Liver (tissue), 9 donors: Measurements from ENCODE around the gene OGA. TPM values are rescaled to one million over a fixed set of nuclear protein-coding genes. Genes with fewer than 3 reads are reported as not detected.

ENCODE experiments used
- DNase-seq: peaks from one replicate; pipeline ENCODE4 v3.0.0-alpha.2; 2017; ENCODE audit warnings: low spot score
- H3K27ac ChIP-seq, 2 donors: one replicate each; pipeline ENCODE4 v1.7.0; 2013; ENCODE audit warnings: inconsistent platforms in 2 of 2, low read length in 2 of 2, control low read depth in 1 of 2, low read depth in 1 of 2, mild to moderate bottlenecking in 1 of 2
- H3K27me3 ChIP-seq, 4 donors: one replicate each; pipeline versions ENCODE4 v1.6.1 to v1.7.0; 2013; ENCODE audit warnings: low read length in 3 of 4, inconsistent platforms in 1 of 4, mild to moderate bottlenecking in 1 of 4, moderate library complexity in 1 of 4; ENCODE audit not compliant: control insufficient read depth in 4 of 4, insufficient read depth in 4 of 4
- H3K36me3 ChIP-seq, 4 donors: one replicate each; pipeline versions ENCODE4 v1.6.1 to v1.7.0; 2013; ENCODE audit warnings: low read length in 3 of 4, mild to moderate bottlenecking in 3 of 4, low read depth in 1 of 4, moderate library complexity in 1 of 4; ENCODE audit not compliant: control insufficient read depth in 4 of 4, insufficient read depth in 3 of 4
- H3K4me1 ChIP-seq, 4 donors: one replicate each; pipeline versions ENCODE4 v1.6.1 to v1.7.0; 2013; ENCODE audit warnings: low read length in 3 of 4, mild to moderate bottlenecking in 3 of 4, moderate library complexity in 1 of 4; ENCODE audit not compliant: control insufficient read depth in 4 of 4, insufficient read depth in 4 of 4
- H3K4me3 ChIP-seq, 3 donors: one replicate each; pipeline versions ENCODE4 v1.6.1 to v1.7.0; 2013; ENCODE audit warnings: low read length in 3 of 3, control low read depth in 1 of 3, low read depth in 1 of 3, mild to moderate bottlenecking in 1 of 3
- H3K9ac ChIP-seq, 2 donors: one replicate each; pipeline ENCODE4 v1.7.0; 2013; ENCODE audit warnings: low read length in 2 of 2, mild to moderate bottlenecking in 2 of 2, moderate library complexity in 2 of 2, control low read depth in 1 of 2, low read depth in 1 of 2
- H3K9me3 ChIP-seq, 4 donors: one replicate each; pipeline versions ENCODE4 v1.6.1 to v1.7.0; 2013; ENCODE audit warnings: low read length in 3 of 4; ENCODE audit not compliant: control insufficient read depth in 4 of 4
- EGR1 ChIP-seq, 2 donors: IDR thresholded peaks; 2 replicates each; pipeline ENCODE4 v1.6.1; 2016 to 2018; ENCODE audit warnings: antibody characterized with exemption in 2 of 2, low read depth in 2 of 2
- FOXA2 ChIP-seq: IDR thresholded peaks from 2 replicates; pipeline ENCODE4 v1.6.1; 2016; ENCODE audit warnings: antibody characterized with exemption
- GABPA ChIP-seq, 2 donors: IDR thresholded peaks in 1 of 2; conservative IDR thresholded peaks in 1 of 2; 2 replicates each; pipeline ENCODE4 v1.6.1; 2016; ENCODE audit warnings: antibody characterized with exemption in 2 of 2, mild to moderate bottlenecking in 1 of 2, moderate library complexity in 1 of 2
- HNF4A ChIP-seq, 2 donors: conservative IDR thresholded peaks; 2 replicates each; pipeline ENCODE4 v1.6.1; 2016; ENCODE audit warnings: antibody characterized with exemption in 2 of 2, mild to moderate bottlenecking in 2 of 2
- HNF4G ChIP-seq: IDR thresholded peaks from 2 replicates; pipeline ENCODE4 v1.6.1; 2016; ENCODE audit warnings: antibody characterized with exemption
- JUND ChIP-seq, 2 donors: IDR thresholded peaks; 2 replicates each; pipeline ENCODE4 v1.6.1; 2016; ENCODE audit warnings: antibody characterized with exemption in 2 of 2
- NR2F2 ChIP-seq: IDR thresholded peaks from 2 replicates; pipeline ENCODE4 v1.6.1; 2016; ENCODE audit warnings: antibody characterized with exemption
- RAD21 ChIP-seq, 2 donors: IDR thresholded peaks; 2 replicates each; pipeline ENCODE4 v1.6.1; 2016; ENCODE audit warnings: antibody characterized with exemption in 2 of 2, mild to moderate bottlenecking in 2 of 2
- RXRA ChIP-seq, 2 donors: IDR thresholded peaks; 2 replicates each; pipeline ENCODE4 v1.6.1; 2017 to 2018; ENCODE audit warnings: antibody characterized with exemption in 2 of 2, mild to moderate bottlenecking in 1 of 2
- SP1 ChIP-seq: IDR thresholded peaks from 2 replicates; pipeline ENCODE4 v1.6.1; 2018; ENCODE audit warnings: antibody characterized with exemption, mild to moderate bottlenecking
- TAF1 ChIP-seq: conservative IDR thresholded peaks from 2 replicates; pipeline ENCODE4 v1.6.1; 2016; ENCODE audit warnings: antibody characterized with exemption, mild to moderate bottlenecking
- YY1 ChIP-seq: IDR thresholded peaks from 2 replicates; pipeline ENCODE4 v1.6.1; 2016; ENCODE audit warnings: antibody characterized with exemption, mild to moderate bottlenecking
- WGBS: extraction: QIAGEN DNeasy Blood & Tissue Kit; methylation state at CpG from one replicate; pipeline ENCODE4 v1.1.7; 2013; 5-methylcytosine and 5-hydroxymethylcytosine counted together
- polyA plus RNA-seq, 2 donors: library from polyadenylated mRNA; stranded (reverse) in 1 of 2; unstranded in 1 of 2; fragments of 200-250 nt in 1 of 2; fragments of >200 nt in 1 of 2; fragmentation: Nextera tagmentation in 1 of 2; extraction: Ambion mirVana in 1 of 2; gene quantifications; one replicate each; pipeline versions ENCODE4 v1.2.1 to v1.2.3, GENCODE V29; 2013 to 2015
- total RNA-seq, 2 donors: library from RNA; depleted of rRNA; stranded (reverse); fragments of >200 nt; gene quantifications; one replicate each; pipeline ENCODE4 v1.2.3, GENCODE V29; 2014
- TF ChIP-seq, protein P1 (sequence below): IDR thresholded peaks from 2 replicates; pipeline ENCODE4 v1.6.1; 2016; ENCODE audit warnings: antibody characterized with exemption
- TF ChIP-seq, protein P2 (sequence below): fragments of 150-350 bp; IDR thresholded peaks from 2 replicates; pipeline ENCODE4 v1.5.1; 2017; ENCODE audit warnings: improper control_type of control experiment, low read depth, low read length; ENCODE audit not compliant: missing input control
- TF ChIP-seq, protein P3 (sequence below): IDR thresholded peaks from 2 replicates; pipeline ENCODE4 v1.6.1; 2016; ENCODE audit warnings: antibody characterized with exemption
- TF ChIP-seq, protein P4 (sequence below): IDR thresholded peaks from 2 replicates; pipeline ENCODE4 v1.6.1; 2016; ENCODE audit warnings: antibody characterized with exemption
- TF ChIP-seq, protein P5 (sequence below): IDR thresholded peaks from 2 replicates; pipeline ENCODE4 v1.6.1; 2016; ENCODE audit warnings: antibody characterized with exemption, mild to moderate bottlenecking
- donor health status: healthy.
- donor health status: healthy.
- donor health status: healthy.
- donor health status: healthy.
- donor health status: healthy.

Gene OGA
- total and polyA plus RNA-seq, 4 donors: 18.0 to 64.3 (median 41.4) TPM

DNA sequence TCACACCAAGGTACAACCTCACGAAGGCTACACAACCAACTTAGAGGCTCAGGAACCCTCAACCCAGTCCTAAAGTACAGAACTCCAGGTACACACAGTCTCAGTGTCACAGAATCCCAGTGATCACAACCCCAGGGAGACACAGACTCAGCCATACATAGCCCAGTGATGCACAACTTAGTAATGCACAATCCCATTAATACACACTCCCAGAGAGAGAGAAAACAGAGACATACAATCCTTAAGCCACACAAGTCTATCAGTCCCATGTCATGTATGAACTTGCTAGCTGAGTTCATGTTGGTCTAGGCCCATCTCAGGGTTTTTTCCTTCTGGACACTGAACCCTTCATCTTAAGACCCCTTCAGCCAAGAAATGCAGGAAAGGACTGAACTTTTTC is 20.8 kb upstream of the OGA start:
- H3K4me1 ChIP-seq: peaks cover 10 to 25% (median 14%) of the 10 kb centered on the region in 4 donors
- no peaks in the 10 kb centered on the region for H3K27me3 ChIP-seq
- H3K4me3 ChIP-seq: no peak overlapping the region
- no peak overlapping the region for H3K9ac ChIP-seq
- H3K36me3 ChIP-seq: no peaks in the 10 kb centered on the region
- TF ChIP-seq, protein P1, sequence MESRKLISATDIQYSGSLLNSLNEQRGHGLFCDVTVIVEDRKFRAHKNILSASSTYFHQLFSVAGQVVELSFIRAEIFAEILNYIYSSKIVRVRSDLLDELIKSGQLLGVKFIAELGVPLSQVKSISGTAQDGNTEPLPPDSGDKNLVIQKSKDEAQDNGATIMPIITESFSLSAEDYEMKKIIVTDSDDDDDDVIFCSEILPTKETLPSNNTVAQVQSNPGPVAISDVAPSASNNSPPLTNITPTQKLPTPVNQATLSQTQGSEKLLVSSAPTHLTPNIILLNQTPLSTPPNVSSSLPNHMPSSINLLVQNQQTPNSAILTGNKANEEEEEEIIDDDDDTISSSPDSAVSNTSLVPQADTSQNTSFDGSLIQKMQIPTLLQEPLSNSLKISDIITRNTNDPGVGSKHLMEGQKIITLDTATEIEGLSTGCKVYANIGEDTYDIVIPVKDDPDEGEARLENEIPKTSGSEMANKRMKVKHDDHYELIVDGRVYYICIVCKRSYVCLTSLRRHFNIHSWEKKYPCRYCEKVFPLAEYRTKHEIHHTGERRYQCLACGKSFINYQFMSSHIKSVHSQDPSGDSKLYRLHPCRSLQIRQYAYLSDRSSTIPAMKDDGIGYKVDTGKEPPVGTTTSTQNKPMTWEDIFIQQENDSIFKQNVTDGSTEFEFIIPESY: no peak
- TF ChIP-seq JUND (IDR thresholded peaks at IDR 0.05): no peak
- no peak for TF ChIP-seq FOXA2
- TF ChIP-seq SP1: no peak
- no peak for TF ChIP-seq HNF4A (conservative IDR thresholded peaks at IDR 0.05)
- TF ChIP-seq, protein P2, sequence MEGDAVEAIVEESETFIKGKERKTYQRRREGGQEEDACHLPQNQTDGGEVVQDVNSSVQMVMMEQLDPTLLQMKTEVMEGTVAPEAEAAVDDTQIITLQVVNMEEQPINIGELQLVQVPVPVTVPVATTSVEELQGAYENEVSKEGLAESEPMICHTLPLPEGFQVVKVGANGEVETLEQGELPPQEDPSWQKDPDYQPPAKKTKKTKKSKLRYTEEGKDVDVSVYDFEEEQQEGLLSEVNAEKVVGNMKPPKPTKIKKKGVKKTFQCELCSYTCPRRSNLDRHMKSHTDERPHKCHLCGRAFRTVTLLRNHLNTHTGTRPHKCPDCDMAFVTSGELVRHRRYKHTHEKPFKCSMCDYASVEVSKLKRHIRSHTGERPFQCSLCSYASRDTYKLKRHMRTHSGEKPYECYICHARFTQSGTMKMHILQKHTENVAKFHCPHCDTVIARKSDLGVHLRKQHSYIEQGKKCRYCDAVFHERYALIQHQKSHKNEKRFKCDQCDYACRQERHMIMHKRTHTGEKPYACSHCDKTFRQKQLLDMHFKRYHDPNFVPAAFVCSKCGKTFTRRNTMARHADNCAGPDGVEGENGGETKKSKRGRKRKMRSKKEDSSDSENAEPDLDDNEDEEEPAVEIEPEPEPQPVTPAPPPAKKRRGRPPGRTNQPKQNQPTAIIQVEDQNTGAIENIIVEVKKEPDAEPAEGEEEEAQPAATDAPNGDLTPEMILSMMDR: no peak
- TF ChIP-seq NR2F2: no peak
- no peak for TF ChIP-seq RXRA (IDR thresholded peaks at IDR 0.05)
- TF ChIP-seq, protein P3, sequence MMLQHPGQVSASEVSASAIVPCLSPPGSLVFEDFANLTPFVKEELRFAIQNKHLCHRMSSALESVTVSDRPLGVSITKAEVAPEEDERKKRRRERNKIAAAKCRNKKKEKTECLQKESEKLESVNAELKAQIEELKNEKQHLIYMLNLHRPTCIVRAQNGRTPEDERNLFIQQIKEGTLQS: no peak
- TF ChIP-seq RAD21 (IDR thresholded peaks at IDR 0.05): no peak
- TF ChIP-seq EGR1 (IDR thresholded peaks at IDR 0.05; ENCODE audit: low read depth in 2 of 2): no peak
- TF ChIP-seq YY1: no peak
- TF ChIP-seq, protein P4, sequence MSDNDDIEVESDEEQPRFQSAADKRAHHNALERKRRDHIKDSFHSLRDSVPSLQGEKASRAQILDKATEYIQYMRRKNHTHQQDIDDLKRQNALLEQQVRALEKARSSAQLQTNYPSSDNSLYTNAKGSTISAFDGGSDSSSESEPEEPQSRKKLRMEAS: no peak
- TF ChIP-seq, protein P5, sequence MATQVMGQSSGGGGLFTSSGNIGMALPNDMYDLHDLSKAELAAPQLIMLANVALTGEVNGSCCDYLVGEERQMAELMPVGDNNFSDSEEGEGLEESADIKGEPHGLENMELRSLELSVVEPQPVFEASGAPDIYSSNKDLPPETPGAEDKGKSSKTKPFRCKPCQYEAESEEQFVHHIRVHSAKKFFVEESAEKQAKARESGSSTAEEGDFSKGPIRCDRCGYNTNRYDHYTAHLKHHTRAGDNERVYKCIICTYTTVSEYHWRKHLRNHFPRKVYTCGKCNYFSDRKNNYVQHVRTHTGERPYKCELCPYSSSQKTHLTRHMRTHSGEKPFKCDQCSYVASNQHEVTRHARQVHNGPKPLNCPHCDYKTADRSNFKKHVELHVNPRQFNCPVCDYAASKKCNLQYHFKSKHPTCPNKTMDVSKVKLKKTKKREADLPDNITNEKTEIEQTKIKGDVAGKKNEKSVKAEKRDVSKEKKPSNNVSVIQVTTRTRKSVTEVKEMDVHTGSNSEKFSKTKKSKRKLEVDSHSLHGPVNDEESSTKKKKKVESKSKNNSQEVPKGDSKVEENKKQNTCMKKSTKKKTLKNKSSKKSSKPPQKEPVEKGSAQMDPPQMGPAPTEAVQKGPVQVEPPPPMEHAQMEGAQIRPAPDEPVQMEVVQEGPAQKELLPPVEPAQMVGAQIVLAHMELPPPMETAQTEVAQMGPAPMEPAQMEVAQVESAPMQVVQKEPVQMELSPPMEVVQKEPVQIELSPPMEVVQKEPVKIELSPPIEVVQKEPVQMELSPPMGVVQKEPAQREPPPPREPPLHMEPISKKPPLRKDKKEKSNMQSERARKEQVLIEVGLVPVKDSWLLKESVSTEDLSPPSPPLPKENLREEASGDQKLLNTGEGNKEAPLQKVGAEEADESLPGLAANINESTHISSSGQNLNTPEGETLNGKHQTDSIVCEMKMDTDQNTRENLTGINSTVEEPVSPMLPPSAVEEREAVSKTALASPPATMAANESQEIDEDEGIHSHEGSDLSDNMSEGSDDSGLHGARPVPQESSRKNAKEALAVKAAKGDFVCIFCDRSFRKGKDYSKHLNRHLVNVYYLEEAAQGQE: no peak
- TF ChIP-seq HNF4G: no peak
- no peak for TF ChIP-seq TAF1
- TF ChIP-seq GABPA (IDR thresholded peaks at IDR 0.05 in 1 of 2, conservative IDR thresholded peaks at IDR 0.05 in 1 of 2): no peak
- H3K27ac ChIP-seq: no peak overlapping the region
- no peak for DNase-seq
- WGBS: 100% methylated on average over 1 of the region's 1 CpG
- no peaks in the 10 kb centered on the region for H3K9me3 ChIP-seq
